GM19463 (cell line): ENCODE measurements around the gene PRXL2A.

ENCODE experiments used
- ATAC-seq: cut with Tn5 transposase; IDR thresholded peaks from one replicate; pipeline ENCODE4 v1.9.1; 2021; ENCODE audit warnings: mild to moderate bottlenecking, moderate library complexity; ENCODE audit not compliant: unreplicated experiment

Gene PRXL2A

GRCh38 chr10:80443531-80443974, 35.2 kb downstream of the PRXL2A start:
- ATAC-seq: peak; percentile 54

GRCh38 chr10:80444124-80444523, 35.8 kb downstream of the PRXL2A start:
- ATAC-seq: no peak

- ATAC-seq: peak; percentile 83
These were observed 36.4 kb downstream of the PRXL2A start for GRCh38 chr10:80444646-80445319.

GRCh38 chr10:80447436-80448190, 39.3 kb downstream of the PRXL2A start:
- no peak for ATAC-seq

- ATAC-seq: no peak
These were observed 40.0 kb downstream of the PRXL2A start for GRCh38 chr10:80448209-80448942.

- no peak for ATAC-seq
These were observed 41.2 kb downstream of the PRXL2A start for GRCh38 chr10:80449520-80449919.

GRCh38 chr10:80451132-80451531, 42.8 kb downstream of the PRXL2A start:
- no peak for ATAC-seq

GRCh38 chr10:80452069-80452468, 43.7 kb downstream of the PRXL2A start:
- no peak for ATAC-seq

- no peak for ATAC-seq
These were observed 44.3 kb downstream of the PRXL2A start for GRCh38 chr10:80452640-80453039.

- ATAC-seq: no peak
These were observed 44.9 kb downstream of the PRXL2A start for GRCh38 chr10:80453056-80453841.

GRCh38 chr10:80453842-80454512, 45.6 kb downstream of the PRXL2A start, which contains the start of gene TSPAN14:
TSS of gene TSPAN14 (plus strand) at chr10:80454310. CDS start at chr10:80489234, 34,924 bp downstream.
- peak; percentile 60 for ATAC-seq

- ATAC-seq: peak; percentile 11
These were observed 46.4 kb downstream of the PRXL2A start for GRCh38 chr10:80454513-80455460.

- ATAC-seq: no peak
These were observed 47.4 kb downstream of the PRXL2A start for GRCh38 chr10:80455461-80456349.

- no peak for ATAC-seq
These were observed 49.4 kb downstream of the PRXL2A start for GRCh38 chr10:80457554-80458262.

- no peak for ATAC-seq
These were observed 49.9 kb downstream of the PRXL2A start for GRCh38 chr10:80458263-80458625.

- ATAC-seq: no peak
These were observed 50.3 kb downstream of the PRXL2A start for GRCh38 chr10:80458638-80459037.

GRCh38 chr10:80459047-80459865, 50.9 kb downstream of the PRXL2A start:
- peak; percentile 54 for ATAC-seq
